GM06990 (cell line): ENCODE measurements around the gene NRXN2.

Experiments
- DNase-seq: peaks from one replicate; pipeline ENCODE4 v3.0.0-alpha.2; 2011; ENCODE audit not compliant: insufficient read length; ENCODE audit errors: extremely low read depth
- H3K27me3 ChIP-seq: replicated peaks from 2 replicates; pipeline ENCODE4 v1.6.0; 2011; ENCODE audit warnings: low read length; ENCODE audit not compliant: control insufficient read depth, insufficient read depth
- H3K36me3 ChIP-seq: 2 replicates; pipeline ENCODE4 v1.5.1; 2011; ENCODE audit warnings: low read length; ENCODE audit not compliant: control insufficient read depth, insufficient read depth
- H3K4me3 ChIP-seq: replicated peaks from 2 replicates; pipeline ENCODE4 v1.5.1; 2011; ENCODE audit warnings: low read depth, mild to moderate bottlenecking, control low read depth, low read length
- CTCF ChIP-seq: IDR thresholded peaks from 2 replicates; pipeline ENCODE4 v1.5.1; 2011; ENCODE audit warnings: low read length, control low read depth, mild to moderate bottlenecking, inconsistent platforms; ENCODE audit not compliant: insufficient read depth, poor library complexity, severe bottlenecking

The NRXN2 gene

GRCh38 chr11:64687643-64688533 is 35.1 kb downstream of the NRXN2 start:
- Histone ChIP-seq H3K27me3 (no peaks in the 10 kb centered on the region), H3K4me3 (no peak overlapping the region), H3K36me3 (no peaks in the 10 kb centered on the region)
- DNase-seq: no peak
- TF ChIP-seq CTCF: no peak

- no peak for DNase-seq
- TF ChIP-seq CTCF: no peak
- Histone ChIP-seq H3K36me3 (no peaks in the 10 kb centered on the region), H3K4me3 (no peak overlapping the region), H3K27me3 (no peaks in the 10 kb centered on the region; the same call in 1 of the 2 replicates)
These were observed 35.8 kb downstream of the NRXN2 start for GRCh38 chr11:64687204-64687603.

GRCh38 chr11:64686466-64687170 is 36.4 kb downstream of the NRXN2 start:
- Histone ChIP-seq H3K4me3 (no peak overlapping the region), H3K36me3 (no peaks in the 10 kb centered on the region), H3K27me3 (no peaks in the 10 kb centered on the region; the same call in 1 of the 2 replicates)
- DNase-seq: no peak
- TF ChIP-seq CTCF: no peak

GRCh38 chr11:64685536-64685935 is 37.5 kb downstream of the NRXN2 start:
- H3K27me3 ChIP-seq: no peaks in the 10 kb centered on the region; the same call in 1 of the 2 replicates
- H3K36me3 ChIP-seq: no peaks in the 10 kb centered on the region
- no peak for DNase-seq
- no peak for TF ChIP-seq CTCF
- H3K4me3 ChIP-seq: no peak overlapping the region

GRCh38 chr11:64684357-64684756 is 38.6 kb downstream of the NRXN2 start:
- Histone ChIP-seq H3K27me3 (no peaks in the 10 kb centered on the region; the same call in 1 of the 2 replicates), H3K36me3 (no peaks in the 10 kb centered on the region), H3K4me3 (no peak overlapping the region)
- no peak for TF ChIP-seq CTCF
- DNase-seq: no peak
